GM18519 (cell line): ENCODE measurements around the gene SLC49A3.
"Not testable (repeated sequence)": the region's sequence is repeated elsewhere in the genome, so short reads cannot be mapped to it uniquely, and the experiment has no call there.

Experiments used
- ATAC-seq: cut with Tn5 transposase; IDR thresholded peaks from one replicate; pipeline ENCODE4 v1.9.1; 2021; ENCODE audit warnings: mild to moderate bottlenecking, moderate library complexity; ENCODE audit not compliant: unreplicated experiment, low FRiP score

Gene SLC49A3

DNA sequence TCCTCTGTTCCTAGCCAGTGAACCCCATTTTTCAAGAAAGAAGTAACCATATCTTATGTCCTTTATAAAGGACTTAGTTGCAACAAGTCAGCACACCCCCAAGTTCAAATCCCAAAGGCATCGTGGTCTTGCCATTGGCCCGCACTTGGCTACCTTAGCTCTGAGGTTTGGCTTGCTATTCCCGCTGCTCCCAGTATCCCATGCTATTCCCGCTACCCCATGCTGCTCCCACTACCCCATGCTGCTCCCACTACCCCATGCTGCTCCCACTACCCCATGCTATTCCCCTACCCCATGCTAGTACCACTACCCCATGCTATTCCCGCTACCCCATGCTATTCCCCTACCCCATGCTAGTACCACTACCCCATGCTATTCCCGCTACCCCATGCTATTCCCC is 20.7 kb downstream of the SLC49A3 start:
- not testable (repeated sequence) for ATAC-seq

GRCh38 chr4:667545-667925 is 21.4 kb downstream of the SLC49A3 start:
- ATAC-seq: no peak

GRCh38 chr4:666822-667544 is 22.0 kb downstream of the SLC49A3 start:
- no peak for ATAC-seq

- no peak for ATAC-seq
Measured at GRCh38 chr4:666436-666810, 22.5 kb downstream of the SLC49A3 start.

GRCh38 chr4:665751-666435 is 23.1 kb downstream of the SLC49A3 start:
- ATAC-seq: no peak

DNA sequence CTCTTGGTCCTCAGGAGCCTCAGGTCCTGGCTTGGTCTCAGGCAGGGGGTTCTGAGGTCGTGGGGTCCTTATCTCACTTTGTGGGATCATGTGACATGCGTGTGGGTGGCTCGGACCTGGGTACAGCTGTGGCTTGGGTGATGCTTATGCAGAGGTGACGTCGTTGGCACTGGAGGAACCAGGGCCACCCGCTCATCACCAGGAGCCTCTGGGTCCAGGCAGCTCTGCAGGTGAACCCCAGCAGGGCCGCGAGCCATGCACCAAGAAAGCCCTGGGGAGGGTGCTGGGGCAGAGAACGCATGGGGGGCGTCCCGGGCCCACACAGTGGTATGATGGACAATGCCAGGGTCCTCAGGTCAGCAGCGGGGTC is 23.6 kb downstream of the SLC49A3 start:
- no peak for ATAC-seq

DNA sequence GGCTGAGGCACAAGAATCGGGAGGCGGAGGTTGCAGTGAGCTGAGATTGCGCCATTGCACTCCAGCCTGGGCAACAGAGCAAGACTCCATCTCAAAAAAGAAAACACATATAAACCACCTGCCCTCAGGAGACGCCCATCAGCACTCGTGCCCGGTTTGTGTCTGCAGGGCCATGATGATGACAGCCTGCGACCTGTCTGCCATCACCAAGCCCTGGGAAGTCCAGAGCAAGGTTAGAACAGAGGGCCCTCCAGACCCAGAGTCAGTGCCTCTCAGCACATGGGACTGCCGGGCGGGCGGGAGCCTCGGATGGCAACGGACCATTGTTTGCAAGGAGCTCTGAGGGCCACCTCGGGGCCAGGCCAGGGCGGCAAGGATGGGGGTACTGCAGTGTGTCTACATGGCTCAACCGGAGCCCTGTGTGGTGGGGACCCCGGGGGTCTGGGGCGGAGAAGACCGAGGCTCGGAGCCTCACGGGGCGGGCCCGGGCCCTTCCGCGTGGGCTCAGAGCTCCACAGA is 24.2 kb downstream of the SLC49A3 start:
- no peak for ATAC-seq

GRCh38 chr4:663438-664428 is 25.2 kb downstream of the SLC49A3 start:
- ATAC-seq: no peak

- ATAC-seq: no peak
Measured at GRCh38 chr4:663046-663437, 25.9 kb downstream of the SLC49A3 start.

GRCh38 chr4:661881-662761 is 26.8 kb downstream of the SLC49A3 start:
- ATAC-seq: no peak

GRCh38 chr4:661231-661630 is 27.7 kb downstream of the SLC49A3 start:
- no peak for ATAC-seq

GRCh38 chr4:660401-660800 is 28.6 kb downstream of the SLC49A3 start:
- ATAC-seq: no peak

DNA sequence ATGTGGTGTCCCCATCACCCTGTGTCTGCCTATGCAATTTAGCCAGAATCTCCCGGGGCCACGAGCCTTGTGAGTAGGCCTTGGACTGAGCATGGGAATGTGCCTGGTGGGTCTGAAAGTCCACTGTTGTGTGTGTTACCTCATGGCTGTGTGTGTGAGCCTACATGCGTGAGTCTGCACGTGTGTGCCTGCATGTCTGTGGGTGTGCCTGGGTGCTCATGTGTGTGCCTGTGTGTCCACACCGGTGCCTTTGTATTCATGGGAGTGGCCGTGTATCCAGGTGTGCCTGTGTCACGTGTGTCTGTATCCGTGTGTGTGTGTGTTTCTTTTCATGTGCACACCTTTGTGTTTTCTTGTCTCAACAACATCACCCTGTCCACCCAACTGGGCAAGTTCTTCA is 29.1 kb downstream of the SLC49A3 start:
- no peak for ATAC-seq

DNA sequence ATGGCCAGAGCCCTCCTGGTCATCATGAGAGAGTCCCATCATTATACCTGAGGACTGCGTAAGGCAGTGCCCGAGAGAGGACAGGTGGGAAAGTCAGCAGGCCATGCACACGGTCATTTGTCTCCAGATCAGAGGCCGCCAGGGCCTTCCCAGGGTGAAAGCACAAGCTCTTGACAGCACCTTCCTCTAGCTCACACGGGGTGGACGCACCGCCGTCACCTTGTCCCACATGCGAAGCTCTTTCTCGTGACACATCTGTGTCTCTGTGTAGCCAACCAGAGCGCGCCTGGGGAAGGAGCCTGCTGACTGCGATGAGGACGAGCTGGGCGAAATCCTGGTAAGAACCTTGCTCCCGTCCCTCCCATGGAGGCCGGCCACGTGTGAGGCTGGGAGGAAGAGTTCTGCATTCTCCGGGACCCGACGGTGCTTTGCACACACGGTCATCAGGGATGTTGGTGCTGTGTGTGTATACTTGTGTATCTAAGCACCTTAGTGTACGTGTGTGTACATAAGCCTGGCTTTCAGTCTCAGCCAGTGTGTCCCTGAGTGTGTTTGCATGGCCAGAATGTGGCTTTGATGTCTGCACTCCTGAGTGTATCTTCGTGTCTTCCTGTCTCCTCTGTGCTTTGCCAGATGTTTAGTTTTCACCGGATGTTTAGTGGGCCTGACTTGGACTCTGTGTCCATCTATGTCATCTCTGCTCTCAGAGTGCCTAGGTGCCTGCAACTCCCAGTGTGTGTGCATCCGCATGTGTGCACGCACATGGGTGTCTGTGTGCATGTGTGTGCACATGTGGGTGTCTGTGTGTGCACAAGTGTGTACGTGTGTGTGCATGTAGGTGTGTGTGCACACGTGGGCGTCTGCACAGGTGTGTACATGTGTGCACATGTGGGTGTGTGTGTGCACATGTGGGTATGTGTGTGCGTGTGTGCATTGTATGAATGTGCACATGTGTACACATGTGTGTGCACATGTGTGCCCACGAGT is 30.0 kb downstream of the SLC49A3 start:
- no peak for ATAC-seq

GRCh38 chr4:657834-658667 is 30.9 kb downstream of the SLC49A3 start:
- no peak for ATAC-seq

- no peak for ATAC-seq
Measured at GRCh38 chr4:657338-657833, 31.6 kb downstream of the SLC49A3 start.

DNA sequence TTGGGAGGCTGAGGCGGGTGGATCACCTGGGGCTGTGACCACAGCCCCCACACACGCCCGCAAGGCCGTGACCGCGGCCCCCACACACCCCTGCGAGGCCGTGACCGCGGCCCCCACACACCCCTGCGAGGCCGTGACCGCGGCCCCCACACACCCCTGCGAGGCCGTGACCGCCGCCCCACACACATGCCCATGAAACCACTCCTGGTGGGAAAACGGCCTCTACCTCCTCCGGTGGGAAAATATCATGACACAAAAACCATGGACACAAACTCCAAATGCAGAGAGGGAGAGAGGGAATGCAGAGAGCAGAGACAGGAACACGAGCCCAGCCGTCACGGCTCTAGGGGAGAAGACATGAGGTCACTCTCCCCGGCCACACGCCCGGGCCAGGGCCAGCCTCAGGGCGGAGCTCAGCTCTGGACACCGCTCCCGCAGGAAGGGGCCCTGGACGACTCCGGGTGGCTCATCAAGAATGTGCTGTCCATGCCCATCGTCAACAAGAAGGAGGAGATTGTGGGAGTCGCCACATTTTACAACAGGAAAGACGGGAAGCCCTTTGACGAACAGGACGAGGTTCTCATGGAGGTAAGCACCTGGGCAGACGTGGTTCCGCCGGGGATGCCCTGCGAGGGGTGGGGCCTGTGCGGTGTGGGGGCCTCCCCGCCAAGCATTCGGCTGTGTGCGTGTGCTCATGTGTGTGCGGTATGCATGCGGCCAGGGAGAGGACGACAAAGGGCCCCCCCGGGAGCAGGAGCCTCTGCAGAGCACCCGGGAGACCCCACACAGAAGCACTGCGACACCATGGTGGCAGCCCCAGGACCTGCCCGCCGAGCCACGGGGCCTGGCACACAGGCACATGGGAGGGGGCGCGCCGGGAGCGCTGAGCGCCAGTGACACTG is 32.3 kb downstream of the SLC49A3 start:
- no peak for ATAC-seq
